Activated effector memory CD4-positive, alpha-beta T cell treated with Interleukin-2 at 50 U/mL for 16 hours (primary cell): ENCODE results near the gene FAM210A.

Source experiments
- DNase-seq: peaks from one replicate; pipeline ENCODE4 v3.0.0-alpha.2; 2020

Gene FAM210A

DNA sequence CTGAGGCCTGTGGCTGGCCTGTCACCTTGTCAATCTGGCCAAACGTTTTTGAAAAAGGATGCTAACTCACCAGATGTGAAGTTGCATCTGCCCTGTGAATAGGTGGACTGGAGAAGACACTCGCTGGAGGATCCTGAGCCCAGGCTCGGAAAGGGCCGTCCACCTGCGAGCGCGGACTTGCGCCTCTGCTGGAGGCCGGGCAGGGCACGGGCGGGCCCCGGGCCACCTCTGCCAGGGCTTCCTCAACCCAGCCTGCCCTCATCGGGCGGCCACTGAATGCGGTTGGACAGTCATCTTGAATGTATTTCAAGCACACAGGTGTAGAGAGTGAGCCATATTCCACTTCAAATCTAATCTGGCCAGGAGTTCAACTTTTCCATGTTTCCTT is 83.9 kb downstream of the FAM210A start:
- no peak for DNase-seq

DNA sequence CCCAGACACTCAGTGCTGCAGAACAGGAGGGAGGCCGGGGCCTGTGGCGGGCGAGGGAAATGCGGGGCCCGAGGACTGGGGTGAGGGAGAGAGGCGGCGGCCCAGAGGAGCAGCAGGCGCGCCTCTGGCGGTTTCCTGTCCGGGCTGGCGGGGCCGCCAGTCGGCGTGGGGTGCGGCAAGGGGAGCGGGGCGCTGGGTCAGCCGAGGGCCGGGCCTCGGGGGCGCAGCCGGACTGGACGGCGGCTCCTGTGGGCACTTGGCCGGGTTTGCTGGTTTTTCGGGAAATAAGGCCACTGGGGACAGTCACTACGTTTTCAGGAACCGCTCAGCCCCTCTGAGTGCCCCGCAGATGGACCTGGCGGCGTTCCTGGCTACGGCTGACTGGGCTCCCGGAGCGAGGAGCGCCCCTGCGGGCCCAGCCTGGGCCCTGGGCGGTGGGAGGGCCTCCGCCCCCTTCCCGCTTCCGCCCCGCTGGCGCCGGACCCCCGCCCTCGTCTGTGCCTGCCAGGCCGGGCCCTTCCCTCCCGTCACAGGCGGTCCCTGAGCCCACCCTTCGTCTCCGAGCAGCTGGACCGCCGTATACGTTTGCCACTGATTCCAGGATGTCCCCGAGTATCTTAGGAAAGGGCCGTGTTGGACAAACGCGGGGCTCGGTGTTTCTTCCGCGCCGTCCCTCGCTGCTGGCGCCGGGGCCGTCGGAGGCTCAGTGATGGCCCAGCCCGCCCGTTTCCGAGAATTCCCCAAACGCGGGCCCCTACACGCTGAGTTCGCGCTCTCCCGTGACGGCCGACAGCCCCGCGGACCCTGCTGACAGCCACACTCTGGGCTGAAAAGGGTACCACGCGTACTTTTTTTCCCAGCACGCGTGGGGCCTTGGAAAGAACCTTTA is 84.6 kb downstream of the FAM210A start:
- no peak for DNase-seq

DNA sequence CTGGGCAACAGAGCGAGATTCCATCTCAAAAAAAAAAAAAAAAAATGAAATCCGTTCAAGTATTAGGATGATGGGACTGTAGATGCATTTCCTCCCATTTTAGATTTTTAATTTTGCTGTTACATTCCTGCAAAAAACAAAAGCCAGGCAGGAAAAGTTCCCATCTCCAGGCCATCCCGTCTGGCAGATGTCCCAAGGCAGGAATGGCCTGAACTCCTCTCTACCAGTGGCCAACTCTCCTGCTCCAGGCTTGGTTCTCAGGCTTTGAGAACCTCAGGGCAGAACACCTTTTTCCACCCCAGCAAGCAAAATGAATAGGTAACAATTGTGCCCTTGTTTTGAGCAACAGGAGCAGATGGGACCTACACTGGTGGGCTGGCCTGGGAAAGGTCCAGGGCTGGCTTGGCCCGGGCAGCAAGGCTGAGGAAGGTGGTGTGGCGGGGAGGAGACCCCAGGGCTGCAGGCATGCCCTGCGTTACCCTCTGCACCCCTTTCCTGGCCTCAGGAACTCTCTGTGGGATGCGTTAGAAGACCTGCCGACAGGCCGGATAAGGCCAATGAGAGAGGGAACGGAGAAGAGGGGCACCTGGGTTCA is 86.0 kb downstream of the FAM210A start:
- DNase-seq: no peak

DNA sequence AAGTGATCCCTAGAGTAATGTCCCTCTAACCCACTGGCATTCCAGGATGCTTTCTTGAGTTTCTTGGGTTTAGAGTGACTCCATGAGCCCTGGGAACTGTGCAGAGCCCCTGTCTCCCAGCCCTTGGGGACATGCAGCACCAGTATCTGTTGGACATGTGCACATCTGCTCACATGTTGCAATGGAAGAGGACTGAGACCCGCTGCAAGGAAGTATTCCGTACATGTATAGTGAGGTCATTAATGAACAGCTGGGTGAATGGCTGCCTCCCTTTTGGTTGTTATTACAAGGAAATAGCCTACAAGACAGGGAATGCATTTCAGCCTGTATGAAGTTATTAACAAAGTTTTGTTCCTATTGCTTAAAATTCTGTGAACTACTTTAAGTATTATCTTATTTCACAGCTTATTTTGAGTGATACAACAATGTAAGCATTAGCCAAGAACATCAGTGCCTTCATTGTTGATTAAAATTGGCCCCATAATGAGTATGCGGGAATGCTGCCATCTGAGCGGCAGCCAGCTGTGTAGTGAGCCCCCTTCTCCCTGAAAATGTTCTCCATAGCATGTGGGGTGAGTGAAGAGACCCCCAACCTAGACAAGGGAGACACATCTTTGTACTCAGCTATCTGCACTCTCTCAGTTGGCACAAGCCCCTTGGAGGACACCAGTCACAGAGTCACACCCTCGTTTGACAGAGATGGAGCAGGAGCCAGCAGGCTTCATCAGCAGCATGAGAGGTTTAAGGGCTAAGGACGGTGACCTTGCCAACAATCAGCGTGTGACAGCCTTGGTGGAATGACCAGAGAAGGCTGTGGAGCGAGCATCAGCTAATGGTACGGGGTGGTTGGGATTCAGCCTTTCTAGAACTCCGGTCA is 87.4 kb downstream of the FAM210A start:
- DNase-seq: no peak

DNA sequence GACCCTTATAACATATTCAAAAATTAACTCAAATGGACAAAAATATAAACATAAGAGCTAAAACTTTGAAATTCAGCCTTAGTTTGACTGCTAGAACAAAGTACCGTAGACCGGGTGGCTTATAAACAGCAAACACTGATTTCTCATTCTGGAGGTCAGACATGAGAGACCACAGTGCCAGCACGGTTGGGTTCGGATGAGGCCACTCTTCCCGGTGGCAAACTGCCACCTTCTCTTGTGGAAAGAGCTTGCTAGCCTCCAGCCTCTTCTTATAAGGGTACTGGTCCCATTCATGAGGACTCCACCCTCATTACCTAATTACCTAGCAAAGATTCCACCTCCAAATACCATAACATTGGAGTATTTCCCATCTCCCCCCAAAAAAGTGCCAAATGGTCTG is 91.3 kb downstream of the FAM210A start:
- DNase-seq: no peak

DNA sequence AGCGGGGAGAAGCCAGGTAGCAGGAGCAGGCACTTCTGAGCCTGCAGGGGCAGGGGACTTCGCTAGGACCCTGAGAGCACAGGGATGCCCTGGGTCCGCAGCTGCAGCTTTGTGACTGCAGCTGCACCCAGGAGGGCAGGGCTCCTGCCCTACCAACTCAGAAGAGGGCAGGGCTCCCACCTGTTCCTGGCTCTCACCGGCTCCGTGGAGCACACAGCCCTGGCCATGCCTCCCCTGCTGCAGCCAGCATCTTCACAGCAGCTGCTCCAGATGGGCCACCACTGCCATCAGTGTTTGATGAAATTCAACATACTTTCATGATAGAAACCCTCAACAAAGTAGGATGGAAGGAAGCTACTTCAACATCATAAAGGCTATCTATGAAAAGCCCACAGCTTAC is 92.7 kb downstream of the FAM210A start:
- no peak for DNase-seq

DNA sequence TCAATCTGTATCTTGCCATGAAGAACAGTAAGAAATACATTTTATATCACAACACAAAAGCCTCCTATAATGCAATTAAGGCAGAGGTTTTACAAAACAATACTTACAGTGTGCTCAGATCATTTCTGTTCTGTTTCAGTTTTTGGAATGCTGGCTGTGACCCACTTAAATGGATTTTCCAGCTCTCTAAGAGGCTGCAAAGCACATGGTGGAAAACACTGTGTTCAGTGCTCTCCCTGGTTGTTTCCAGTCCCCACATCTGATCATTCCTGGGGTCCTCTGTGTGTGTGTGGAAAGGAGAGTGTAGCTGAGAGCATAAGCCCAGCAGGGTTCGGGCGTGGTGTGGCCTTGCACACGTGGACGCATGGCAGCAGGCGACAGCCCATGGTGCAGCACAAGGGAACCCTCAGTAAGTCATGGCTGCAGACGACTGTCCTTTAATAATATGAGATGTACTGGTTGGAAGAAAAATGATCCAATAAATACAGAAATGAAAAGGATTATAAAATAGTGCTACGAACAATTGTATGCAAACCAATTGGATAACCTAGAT is 95.6 kb downstream of the FAM210A start:
- DNase-seq: no peak

DNA sequence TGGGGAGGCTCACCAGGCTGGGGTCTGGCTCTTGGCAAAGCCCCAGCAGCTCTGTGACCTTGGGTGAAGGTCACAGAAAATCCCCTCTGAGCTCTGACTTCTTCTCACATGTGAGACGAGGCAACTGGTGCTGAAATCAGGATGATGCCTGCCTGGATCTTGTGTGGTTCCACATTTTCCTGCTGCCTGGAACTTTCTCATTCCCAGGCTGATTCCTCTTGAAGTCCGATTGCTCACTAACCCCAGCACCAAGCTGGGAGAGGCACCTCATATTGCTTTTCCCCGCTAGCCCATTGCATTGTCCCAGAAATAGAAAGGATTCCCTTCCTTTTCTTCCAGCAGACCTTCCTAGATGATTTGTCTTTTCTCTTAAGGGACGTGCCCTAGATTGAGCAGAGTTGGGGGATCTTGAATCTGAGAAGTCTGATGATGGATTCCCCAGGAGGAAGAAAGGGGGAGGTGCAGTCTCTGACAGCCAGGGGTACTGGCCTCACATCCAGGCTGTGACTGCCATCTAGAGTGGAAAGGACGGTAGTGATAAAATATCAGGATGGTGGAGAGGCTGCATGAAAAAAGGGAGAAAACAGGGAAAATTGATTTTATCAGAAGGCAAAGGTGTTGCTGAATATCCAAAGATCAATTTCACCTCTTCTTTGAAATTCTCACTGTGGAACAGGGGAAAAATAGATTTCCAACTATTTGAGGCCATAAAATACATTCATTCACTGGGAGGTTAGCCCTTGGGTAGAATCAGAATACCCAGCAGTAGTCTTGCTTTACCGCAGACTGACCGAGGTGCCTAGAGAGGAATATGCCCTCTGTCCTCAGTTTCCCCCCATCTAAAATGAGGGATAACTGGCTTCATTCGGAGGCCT is 96.3 kb downstream of the FAM210A start:
- no peak for DNase-seq

DNA sequence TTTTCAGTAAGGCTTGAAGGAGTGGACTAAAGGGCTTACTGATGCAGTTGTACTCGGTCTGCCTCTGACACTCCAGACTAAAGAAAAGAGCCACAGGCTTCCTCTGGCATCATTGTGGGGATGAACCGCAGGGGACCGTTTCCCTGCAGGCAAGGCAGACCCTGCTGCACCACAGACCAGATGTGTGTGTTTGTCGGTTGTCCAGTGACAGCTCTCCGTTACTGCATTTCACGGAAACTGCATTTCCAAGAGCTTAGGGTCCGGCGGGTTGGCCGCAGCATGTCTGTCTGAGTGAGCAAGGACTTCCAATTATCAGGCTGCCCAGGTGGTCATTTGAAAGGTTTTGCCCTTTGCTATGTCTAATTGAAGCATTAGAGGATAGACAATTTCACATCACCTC is 98.1 kb downstream of the FAM210A start:
- DNase-seq: no peak

DNA sequence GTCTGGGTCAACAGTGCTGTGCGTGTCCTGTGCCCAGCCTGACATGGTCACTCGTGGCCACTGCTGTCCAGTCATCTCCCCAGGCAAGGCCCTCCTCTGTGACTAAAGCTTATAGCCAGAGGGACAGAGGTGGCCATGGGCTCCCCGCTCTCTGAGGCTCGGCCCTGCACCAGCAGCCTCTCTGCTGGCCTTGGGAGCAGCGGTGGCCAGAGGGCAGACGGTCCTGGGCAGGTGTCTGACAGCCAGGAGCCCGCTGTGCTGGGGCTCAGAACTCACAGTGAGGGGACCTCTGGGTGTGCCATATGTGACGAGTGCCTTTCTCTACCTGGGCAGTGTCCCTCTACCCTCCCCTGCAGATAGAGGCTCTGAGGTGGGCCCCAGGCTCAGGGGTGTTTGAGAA is 98.7 kb downstream of the FAM210A start:
- DNase-seq: no peak

DNA sequence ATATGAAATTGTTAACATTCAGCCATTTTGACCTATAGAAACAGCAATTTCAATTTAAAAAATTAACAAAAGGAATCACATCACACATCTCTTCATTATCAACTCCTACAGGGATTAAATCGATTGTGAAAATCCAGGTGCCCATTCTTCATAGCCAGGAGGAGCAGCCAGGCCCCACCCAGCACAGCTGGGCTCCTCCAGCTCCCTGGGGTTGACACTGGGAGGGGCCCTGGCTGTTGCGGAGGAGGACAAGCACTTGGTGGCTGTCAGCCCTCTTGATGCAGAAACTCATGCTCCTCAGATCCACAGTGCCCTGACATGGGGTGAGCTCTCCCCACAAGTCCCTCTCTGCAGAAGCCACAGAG is 99.8 kb downstream of the FAM210A start:
- no peak for DNase-seq

DNA sequence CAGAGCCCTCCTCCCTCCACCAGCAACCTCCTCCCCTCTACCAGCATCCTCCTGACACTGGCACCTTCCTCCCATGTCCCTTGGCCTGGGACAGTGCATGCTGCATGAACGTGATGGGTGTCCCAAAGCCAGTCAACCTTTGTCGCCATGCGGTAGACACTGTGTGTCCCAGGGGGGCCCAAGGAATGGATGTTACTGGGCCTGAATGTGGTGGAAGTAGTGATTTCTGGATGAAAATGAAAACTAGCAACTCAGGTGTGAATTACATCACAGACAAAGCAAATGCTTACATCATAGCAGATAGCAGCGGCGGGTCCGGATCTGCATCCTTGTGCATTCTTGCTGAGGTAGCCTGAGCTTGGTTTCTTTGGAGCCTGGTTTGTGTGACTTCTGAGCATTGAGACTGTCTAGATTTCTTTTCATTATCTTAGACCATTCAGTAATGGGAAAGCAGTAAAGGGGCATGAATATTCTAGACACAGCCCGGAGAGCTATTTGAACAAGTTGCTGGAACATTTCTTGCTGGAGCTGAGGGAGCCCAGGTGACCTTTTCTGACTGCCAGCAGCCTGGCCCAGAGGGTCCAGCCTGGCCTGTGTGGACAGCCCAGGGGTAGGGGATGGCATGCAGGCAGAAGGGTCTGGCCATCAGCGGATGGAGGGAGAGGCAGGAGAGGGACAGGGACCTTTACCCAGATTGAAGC is 100.4 kb downstream of the FAM210A start:
- DNase-seq: no peak

DNA sequence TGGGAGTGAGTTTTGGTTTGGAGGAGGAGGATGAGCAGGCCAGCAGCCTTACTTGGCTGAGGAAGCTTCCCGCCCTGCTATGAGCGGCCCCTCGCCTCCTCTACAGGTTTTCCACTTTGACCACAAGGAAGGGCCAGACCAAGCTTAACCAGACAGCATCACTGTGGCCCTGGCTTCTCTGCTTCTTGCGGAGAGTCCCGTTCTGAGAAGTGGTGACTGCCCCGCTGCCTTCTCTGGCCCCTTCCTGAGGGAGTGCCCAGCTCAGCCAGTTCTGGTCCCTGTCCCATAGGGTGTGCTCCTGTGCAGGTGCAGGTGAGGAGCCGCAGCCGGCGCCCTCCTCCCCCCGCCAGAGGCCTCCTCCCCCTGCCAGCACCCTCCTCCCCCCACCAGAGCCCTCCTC is 101.0 kb downstream of the FAM210A start:
- no peak for DNase-seq

DNA sequence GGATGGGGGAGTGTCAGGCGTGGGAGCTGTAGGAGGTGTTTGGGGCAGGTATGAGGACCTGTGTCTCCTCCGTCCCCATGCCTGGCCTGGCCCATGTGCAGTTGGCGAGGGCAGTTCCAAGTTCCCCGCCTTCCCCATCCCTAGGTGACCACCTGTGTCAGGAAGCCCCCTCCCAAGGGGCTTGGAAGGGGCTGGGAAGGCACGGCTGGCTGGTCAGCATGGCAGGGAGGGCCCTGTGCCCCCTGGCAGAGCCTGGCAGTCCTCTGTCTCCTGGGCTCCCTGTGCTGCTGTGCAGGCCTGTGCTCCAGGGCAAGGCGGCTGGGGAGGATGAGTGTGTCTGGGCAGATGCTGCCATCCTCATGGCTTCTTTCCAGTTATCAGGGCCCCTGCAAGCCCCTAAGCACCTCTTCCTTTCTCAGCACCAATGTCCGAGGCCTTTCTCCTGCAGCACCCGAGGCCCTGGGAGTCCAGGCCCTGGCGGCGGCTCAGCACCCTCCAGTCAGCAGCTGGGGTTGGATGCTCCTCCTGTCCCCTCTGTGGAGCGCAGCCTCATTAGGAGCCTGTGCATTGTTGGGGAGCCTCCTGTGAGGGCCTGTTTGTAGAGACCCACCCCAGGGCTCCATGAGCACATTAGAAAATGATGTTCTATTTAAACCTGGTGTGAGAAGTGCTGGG is 101.7 kb downstream of the FAM210A start:
- DNase-seq: no peak

DNA sequence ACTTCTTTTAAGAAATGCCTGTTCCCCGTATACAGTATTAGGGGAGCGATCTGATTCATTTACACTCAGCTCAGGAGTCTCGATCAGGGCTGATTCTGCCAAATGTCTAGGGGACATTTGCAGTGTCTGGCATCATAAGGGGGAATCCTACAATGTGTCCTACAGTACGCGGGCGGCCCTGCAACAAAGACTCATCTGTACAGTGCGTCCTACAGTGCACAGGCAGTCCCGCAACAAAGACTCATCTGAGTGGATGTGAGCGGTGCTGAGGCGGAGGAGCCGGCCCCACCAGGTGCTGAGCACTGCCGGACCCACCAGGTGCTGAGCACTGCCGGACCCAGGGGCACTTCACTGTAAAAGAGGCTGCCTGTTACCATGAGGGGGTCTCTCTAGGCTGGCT is 102.5 kb downstream of the FAM210A start:
- no peak for DNase-seq

DNA sequence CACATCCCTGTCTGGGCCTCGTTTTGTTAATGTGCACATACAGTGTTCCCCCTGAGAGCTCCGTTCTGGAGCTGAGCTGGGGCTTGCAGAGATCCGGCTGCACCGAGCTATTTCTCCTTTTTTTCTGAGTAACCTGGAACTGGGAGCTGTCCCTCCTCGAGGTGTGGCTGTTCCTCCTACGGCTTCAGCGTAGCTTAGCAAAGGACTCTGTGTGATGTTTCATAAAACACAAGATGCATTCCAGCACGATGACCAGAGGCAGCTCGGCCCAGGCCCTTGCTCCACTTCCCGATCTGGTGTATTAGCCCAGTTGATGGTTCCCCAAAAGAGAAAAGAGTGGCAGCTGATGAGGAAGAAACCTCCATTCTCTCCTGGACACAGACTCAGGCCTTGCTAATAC is 103.0 kb downstream of the FAM210A start:
- DNase-seq: no peak

DNA sequence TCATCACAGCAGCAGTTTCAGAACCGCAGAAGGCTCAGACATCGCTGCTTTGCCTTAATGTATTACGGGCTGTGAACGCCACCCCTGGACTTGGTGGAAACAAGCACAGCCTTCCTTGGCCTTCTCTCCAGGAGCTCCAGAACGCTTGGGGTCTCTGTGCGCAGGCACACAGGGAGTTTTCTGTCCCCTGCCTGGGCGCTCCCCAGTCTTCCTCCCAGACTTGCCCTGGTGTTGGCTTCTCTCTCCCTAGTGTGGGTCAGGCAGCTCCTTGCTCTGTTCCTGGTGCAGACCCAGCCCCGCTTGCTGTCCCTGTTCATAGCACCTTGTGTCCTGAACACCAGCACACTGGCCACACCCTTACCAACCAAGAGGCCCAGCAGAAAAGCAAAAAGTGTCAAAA is 103.6 kb downstream of the FAM210A start:
- DNase-seq: no peak

DNA sequence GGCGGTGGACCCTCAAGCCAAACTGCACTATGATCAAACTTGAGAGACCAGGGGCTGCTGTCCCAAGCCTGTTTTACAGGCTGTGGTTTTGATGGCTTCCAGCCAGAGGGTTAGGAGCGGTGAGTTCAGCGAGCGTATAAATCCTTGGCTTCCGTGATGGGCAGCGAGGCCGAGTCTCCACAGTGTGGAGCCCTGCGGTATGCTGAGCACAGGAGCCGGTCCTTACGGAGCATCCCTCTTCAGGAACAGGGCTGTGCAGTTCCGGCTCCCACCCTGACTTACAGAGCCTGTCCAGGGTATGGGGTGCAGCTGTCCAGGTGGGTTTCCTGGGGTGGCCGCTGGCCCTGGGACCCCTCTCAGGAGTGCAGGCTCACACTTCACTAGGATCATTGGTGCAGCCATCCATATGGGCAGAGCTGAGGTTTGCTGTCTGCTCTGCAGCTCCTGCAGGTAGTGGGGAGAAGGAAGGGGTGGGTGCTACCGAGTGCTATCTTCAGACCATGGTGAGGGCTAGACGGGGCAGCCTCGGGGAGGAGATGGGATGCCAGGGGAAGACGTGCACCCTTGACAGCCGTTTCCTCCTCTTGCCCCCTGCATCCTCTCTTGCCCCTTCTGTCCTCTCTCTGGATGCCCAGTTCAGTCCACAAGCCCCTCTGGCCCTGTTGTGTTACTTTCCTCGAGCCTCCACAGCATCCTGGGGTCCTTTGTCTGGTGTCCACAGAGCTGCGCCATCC is 104.3 kb downstream of the FAM210A start:
- DNase-seq: no peak

DNA sequence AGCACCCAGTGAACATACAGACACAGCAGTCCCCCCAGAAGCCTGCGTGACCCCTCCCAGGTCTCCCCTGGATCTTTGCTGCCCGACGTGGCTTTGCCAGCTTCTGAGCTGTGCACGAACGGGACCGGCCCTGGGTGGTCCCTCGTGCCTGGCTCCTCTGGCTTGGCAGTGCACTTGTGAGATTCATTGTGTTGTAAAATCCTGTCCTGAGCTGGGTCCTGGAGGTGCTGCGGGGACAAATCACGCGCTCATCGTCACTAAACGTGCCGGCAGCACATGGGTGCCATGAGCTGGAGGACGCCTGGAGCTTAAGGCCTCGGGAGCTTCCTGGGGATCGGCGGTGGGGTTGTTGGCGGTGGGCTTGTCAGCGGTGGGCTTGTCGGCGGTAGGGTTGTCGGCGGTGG is 104.9 kb downstream of the FAM210A start:
- no peak for DNase-seq

DNA sequence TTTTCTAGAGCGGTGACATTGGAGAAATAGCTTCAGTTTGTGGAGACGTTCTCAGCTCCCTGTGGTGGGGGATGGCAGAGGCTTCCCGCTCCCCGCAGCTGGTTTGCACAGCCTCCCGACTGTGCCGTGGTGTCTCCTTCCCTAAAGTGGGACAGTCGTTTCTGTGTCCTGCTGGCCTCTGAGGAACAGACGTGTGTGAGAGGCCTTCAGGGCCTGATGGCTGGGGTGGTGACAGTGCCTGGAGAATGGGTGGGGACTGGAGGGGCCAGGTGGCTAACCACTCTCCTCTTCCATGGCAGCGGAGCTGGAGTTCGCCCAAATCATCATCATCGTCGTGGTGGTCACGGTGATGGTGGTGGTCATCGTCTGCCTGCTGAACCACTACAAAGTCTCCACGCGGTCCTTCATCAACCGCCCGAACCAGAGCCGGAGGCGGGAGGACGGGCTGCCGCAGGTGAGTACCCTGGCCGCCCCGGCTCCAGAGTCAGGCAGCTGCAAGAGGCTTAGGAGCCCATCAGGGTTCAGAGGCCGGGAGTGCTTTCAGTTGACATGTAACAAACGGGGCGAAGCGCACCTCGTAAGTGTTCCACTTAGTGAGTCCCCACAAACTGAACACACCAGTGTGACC is 105.4 kb downstream of the FAM210A start:
- DNase-seq: no peak
